HS-5 (cell line): ENCODE data around the gene ZNF804B.
"Not testable (repeated sequence)": the region's sequence is repeated elsewhere in the genome, so short reads cannot be mapped to it uniquely, and the experiment has no call there.

Experiments used
- DNase-seq: peaks from one replicate; pipeline ENCODE4 v3.0.0-alpha.2; 2012; ENCODE audit warnings: low read depth

Gene ZNF804B

DNA sequence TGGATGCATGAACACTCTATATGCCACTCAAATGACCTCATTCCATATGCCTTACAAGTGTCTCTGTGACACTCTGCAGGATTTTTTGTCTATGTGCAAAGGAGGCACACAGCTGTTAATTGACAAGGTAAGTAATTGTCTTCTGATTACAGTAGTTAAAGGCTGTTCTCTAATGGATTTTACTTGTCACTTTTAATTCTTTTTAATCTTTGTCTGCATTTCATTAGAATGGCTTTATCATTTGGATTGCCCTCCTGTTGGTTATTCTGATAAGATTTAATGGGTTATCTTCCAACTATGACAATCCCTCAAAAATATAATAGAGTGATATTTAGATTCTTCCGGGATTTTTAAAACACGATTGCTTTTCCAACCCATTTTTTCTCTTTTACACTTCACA is 326.1 kb downstream of the ZNF804B start:
- no peak for DNase-seq

DNA sequence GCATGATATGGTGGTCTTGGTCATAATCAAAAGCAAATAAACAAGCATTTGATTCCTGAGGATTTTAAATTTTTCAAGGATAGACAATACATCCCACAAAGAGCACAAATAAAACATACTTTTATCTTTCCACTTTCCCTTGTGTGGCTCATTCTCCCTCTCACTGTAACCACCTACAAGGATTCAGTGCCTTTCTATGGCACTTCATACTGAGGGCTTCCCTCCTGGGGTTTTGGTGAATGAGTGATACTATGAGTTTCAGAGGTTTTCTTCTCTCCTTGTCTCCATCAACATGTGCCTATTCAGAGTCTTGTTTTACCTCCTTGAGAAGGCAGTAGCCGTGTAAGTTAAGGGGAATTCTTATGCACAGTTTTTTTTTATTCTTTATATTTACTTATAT is 332.1 kb downstream of the ZNF804B start:
- no peak for DNase-seq

DNA sequence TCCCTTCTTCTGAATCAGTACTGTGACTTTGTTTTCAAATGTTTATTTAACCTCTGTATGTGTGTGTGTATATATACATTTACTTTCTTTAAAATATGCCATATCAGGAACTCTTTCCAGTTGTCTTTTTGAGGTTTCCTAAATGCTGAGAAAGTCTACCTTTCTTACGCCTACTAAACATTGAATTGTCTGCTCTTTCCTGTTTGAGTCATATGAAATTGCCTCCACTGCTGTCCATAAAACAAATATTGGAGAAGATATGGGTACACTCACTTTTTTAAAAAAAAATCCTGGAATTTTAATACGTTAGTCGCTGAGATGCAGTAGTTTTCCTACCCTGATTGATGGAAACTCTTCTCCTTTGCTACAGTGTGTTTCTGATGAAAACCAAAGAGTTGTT is 334.8 kb downstream of the ZNF804B start:
- no peak for DNase-seq

DNA sequence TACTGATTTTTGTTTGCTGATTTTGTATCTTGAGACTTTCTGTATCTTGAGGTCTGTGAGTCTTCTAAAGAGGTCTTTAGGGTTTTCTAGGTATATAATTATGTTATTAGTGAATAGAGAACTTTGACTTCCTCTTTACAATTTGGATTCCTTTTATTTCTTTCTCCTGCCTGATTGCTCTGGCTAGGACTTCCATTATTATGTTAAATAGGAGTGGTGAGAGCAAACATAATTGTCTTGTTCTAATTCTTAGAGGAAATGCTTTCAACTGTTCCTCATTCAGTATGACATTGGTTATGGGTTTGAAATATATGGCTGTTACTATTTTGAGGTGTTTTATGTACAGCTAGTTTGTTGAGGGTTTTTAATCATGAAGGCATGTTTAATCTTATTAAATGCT is 344.1 kb downstream of the ZNF804B start:
- no peak for DNase-seq

DNA sequence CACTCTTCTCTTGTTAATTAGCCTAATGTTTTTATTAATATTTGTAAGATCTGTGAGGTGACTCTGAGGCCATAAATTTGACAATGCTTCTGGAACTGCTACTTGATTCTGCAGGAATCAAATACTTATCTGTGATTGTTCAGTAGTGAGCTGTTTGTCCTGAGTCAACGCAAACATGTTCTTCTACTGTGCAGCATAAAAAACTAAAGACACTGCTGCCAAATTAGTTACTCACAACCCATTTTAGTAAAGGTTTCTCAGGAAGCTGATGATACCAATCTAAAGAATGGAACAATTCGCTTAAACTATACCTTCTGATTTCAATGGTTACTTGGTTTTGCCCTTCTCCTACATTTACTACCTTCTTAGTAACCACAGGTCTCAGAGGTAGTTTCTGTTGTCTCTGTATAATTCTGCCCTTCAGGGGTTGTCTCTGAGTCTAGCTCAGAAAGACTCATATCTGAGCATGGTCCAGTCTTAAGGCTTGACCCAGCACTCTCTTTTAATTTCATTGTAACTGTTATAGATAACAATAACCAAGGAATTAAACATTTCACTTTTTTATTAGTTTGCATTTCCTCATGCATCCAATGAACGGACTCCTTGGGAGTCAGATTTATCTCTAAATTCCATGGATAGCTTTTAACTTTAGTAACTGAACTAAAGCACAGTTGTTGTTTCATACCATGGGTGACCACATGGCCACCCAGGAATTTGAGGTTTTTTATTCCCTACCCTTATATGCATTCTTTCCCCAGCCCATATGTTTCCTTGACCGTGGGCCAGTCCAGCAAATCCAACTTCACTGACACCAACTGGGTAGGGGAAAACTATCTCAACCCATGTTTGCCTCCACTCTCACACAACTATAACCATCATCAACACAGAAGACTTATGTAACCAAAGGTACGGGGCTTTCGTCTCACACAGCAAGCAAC is 345.5 kb downstream of the ZNF804B start:
- DNase-seq: peak; percentile 11

DNA sequence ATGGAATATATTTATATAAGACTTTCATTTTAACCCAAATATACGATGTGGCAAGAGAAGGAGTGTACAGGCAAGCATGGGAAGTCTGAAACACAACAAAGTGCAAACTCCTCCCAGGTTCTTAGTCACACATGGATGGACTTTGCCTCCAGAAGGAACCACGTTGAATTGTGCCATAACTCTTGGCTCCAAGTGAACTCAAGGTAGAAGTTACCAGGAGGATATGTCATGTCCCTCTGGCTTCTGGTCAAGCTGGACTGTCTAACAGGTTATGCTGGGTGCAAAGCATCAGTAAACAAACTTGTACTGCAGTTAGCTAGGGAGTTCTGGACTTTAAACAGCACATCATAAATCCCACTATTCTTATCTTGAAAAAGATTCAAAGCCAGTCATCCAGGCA is 364.4 kb downstream of the ZNF804B start:
- no peak for DNase-seq

DNA sequence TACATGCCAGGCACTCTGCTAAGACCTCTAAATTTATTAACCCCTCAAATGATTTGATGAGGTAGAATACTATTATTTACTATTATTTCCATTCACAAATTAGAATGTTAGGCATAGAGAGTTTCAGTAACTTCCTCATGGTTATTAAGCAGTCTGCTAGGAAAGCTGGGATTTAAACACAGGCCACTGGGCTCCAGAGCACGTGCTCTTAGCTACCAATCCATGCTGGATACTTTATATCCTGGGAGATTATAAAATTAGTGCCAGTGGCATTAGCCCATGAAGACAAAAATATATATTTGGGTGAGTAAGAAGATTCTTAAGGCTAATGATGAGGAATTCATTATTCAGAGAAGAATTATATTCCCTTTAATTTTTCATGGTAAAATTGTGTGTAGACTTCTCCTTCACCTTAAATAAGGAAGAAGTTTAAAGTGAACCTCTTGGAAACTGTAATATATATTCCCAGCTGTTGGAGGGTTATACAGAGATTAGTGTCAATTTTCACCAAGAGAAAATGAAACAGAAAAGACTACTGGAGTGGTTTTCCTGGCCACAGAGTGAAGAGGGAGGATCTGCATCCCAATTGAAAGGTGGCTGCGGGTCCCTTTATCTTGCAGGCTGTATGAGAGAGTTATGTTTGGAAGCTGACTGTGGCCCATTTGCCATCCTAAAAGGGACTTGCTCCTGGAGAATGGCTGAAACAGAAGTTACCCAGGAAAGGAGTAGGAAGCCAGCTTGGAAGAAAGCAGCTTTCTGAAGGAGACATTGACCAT is 370.3 kb downstream of the ZNF804B start:
- no peak for DNase-seq

DNA sequence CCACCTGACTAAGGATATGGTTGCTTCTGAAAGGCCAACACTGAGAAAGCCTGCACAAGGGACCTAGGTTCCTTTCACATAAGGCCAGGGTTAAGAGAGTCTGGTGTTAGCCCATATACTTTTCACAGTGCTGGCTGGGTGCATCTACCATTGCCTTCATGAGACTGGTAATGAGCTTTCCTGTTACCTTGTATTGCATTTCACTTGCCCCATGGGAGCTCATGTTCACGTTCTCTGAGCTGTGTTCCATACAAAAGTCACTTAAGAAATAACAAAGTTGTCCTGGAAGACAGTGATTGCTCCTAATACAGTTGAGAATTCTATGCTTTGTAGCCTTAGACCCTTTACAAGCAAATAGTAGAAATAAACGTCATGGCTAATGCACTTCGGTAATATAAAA is 373.9 kb downstream of the ZNF804B start:
- DNase-seq: no peak

DNA sequence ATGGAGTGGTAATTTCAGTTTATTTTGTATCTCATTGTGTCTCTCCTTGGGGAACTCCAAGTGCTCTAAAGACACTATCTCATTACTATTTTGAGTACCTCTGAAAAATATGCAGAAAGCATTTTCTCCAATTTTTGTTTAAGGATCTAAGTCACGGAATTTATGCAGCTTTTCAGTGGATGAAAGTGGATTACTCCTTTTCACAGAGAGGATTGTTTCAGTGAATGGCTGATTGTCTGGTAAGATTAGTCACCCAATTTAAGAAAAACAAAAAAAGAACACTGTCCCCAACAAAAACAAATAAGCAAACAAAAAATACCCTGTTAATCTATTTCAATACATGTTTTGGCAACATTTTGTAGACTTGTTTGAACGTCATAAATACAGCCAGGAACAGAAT is 374.3 kb downstream of the ZNF804B start:
- no peak for DNase-seq

DNA sequence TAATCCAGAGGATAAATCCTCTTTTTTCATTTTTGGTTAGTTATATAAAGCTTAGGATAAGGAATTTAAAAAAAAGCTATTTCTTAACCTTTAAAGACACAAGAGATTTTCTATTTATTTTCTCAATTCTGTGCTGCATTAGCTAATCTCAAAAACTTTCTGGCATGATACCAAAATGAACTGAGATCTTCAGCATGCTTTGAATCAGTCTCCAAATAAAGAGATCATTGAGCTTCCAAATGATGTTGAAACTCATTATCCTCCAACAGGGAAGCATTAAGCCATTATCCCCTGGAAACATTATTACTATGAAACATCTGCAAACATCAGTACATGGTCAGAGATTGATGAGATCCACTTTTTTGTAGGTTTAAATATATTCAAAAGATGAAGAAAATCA is 386.3 kb downstream of the ZNF804B start:
- DNase-seq: no peak

DNA sequence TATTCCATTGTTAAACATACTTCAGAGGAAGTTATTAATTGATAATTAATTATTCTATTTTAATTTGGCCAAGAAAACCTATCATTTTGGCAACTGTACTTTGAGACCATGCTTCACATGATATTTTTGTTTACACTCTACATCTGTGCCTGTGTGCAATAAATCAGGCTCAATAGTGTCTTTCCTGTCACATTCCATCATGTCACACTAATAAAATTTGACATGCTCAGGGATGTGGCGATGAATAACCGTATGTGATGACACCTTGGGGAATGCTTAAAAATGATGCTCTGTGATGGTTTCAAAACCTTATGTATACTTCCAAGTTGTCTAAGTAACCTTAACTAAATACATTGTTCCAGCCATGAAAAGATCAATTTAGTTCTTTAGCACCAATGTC is 400.6 kb downstream of the ZNF804B start:
- no peak for DNase-seq

DNA sequence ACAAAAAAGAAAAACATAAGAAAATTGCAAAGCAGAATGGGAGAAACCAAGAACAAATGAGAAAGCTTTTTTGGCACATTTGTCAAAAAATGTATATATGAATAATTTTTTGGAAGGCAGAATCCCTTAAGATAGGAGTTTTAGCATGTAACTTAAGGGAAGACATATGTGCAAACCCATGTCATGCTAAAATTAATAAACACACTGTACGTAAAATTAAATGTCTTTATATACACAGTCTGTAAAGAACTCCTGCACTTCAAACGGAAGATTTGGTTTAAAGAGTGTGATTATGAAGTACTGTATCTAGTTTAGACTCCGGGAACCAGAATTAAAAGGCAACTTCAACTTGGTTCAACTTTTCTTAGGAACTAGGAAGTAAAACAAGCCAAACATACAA is 405.9 kb downstream of the ZNF804B start:
- DNase-seq: no peak

DNA sequence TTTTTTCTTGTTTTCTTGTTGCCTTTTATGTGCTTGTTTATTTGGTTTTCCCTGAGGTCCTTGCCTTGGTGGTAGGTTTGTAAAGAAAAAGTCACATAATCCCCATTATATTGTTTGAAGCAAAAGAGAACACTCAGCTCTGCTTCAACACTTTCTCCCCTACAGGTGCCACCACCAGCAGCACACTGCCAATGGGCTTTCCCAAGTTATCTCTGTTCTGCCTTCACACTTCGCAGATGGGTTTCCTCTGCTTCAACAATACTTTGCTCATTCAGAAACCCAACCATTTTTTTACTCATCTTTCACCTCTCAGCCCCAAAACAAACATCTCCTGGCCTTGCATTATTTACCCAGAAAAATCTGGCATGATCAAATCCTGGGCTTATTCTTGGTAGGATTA is 411.1 kb downstream of the ZNF804B start:
- DNase-seq: no peak

DNA sequence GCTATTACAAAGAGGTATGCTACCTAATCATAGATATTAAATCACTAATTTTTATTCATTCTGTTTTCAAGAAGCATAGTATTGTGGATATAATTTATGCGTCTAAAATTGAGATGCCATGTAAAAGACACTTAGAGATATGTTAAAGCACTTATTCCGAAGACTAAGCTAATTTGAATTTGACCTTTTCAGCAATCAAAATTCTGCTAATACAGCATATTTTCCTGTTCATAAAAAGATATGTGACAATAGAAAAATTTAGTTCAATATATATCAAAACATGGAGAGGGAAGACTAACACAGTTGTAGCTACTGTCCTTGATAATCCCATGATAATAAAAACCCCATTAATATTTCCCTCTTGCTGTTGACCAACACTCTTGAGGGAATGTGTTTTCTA is 422.6 kb downstream of the ZNF804B start:
- DNase-seq: no peak

DNA sequence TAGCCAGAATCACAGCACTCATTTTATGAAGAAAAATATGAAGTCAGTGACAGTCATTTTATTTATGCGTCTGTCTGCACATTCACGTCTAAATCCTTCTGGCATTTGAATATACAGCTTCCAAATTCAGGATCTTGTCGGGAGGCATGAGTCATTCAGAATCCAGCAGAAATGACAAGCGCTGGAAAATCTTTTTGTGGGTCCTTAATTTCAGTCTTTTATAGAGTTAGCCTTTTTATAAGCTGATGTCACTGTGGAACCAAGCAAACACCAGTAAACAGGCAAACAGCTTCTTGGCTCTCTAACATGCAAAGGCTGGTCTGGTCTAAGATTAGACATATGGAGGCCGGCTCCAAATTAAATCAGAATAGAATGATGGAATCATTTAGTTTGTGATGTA is 424.2 kb downstream of the ZNF804B start:
- no peak for DNase-seq

DNA sequence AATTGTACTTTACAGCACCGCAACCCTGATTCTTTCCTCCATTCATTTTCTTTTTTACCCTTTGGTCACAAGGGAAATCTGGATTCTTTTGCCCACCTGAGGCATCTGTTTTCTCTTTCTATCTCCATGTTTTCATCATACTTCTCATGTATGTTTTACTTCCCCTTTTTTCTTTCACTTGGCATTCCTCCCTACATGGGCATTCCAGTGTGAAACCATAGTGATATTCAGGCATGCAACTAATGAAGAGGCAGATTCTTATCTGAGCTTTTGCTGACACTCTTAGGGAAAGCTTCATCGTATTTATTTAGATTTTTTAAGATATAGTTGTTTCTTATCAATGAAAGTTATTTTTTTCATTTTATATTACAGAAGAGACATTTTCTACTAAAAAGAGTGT is 441.3 kb downstream of the ZNF804B start:
- no peak for DNase-seq

DNA sequence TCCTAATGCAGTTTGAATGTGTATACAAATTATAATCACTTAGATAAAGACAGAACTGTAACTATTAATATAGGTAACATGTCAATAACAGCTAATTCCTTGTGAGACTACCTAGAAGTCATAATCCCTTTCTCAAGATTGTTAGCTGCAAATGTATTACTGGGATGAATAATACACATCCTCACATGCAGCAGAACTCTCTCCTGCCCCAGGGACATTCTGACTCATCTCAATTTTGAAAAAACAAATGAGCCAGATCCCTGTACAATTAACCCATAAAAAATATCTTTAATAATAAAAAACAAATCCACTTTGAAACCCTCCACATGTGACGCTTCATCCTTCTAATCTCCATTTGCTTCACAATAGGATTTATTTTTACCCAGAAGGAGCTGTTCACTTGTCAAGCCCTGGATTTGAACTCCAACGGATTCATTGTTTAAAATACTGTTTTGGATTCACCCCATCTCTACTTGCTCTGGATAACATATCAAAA is 464.4 kb downstream of the ZNF804B start:
- DNase-seq: no peak

DNA sequence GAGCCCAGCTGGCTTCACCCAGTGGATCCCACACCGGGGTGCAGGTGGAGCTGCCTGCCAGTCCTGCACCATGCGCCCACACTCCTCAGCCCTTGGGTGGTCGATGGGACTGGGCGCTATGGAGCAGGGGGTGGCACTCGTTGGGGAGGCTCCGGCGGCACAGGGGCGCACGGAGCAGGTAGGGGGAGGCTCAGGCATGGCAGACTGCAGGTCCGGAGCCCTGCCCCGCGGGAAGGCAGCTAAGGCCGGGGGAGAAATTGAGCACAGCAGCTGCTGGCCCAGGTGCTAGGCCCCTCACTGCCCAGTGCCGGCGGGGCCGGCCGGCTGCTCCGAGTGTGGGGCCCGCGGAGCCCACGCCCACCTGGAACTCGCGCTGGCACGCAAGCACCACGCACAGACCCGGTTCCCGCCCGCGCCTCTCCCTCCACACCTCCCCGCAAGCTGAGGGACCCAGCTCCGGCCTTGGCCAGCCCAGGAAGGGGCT is 469.2 kb downstream of the ZNF804B start:
- DNase-seq: not testable (repeated sequence)

DNA sequence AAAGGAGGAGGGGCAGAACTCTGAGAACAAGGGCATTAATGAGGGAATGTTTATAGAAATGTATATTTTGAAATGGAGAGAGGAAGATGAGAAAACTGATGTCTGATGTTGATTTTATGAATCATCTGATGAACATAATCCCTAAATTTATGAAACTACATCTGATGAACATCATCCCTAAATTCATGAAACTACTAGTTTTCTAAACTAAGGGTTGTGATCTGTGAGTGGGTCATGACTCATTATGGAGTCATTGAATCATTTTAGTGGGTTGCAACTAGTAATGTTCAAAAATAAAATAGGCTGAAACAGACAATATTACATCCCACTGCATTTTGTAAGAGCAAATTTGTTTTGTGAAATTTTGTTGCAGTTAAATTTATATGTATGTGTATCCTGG is 478.7 kb downstream of the ZNF804B start:
- DNase-seq: peak; percentile 62

DNA sequence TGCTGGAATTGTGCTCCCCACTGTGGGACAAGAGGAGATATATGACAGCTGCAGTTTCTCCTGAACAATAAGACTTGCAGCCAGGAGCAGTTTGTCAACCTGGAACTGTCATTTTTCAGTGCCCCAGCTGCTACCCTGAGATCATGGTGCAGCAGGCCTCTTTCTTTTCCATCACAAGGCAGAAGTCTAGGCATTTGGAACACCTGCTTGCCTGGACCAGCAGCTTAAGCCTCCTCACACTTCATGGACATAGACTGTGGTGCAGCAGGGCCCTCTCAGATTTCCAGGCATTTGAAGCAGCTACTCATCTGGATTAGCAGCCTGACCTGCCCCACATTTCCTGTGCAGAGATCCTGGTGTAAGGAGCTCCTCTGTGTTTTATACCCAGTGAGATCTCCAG is 486.7 kb downstream of the ZNF804B start:
- no peak for DNase-seq

DNA sequence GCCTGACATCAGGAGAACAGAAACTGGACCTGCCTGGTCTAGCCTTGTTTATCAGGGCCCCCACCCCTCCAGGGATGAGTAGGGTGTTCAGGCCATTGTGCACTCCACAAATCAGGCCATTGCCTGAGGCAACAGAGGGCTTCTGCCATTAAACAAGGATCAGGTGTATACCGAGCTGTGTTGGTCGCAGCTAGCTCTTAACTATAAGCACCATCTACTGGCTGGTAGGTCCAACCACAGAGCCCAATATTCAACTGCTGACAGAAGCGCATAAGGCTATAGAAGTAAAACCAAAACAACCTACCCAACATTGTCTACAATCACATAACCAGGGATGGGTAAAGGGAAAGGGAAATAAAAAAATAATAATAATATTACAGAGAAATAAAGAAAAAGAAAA is 487.7 kb downstream of the ZNF804B start:
- no peak for DNase-seq

DNA sequence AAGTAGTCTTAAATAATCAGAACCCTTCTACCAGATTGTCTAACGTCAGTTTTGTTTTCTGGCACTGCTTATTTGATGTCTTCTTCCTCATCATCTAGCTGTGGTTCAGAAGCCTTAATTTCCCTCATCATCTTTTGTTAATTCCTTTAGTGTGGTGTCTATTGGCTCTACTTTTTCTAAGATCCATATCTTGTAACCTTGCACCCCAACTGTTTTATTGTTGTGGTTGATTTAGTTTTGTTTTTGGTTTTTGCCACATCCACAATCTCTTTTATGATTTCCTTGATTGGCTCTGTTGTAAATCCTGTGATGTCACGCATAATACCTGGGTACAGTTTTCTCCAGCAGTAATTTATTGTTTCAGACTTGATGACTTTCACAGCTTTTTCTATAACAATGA is 499.6 kb downstream of the ZNF804B start:
- DNase-seq: no peak

DNA sequence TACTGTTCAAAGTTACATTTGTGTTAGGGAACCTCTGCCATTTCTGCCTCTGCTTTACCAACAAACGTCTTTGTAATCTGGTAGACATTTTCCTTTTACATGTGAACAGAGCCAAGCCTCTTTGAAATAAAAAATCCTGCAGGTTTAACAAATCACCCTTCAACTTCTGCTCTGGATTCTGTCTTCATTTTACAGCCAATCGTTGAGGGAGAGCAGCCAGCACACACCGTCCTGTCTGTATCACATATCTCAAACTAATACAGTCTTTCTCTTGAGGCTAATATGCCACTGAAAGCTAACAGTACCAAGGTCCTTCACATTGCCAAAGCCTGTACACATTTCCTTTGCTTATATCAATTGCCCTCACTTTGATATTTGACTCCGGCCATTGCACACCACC is 504.6 kb downstream of the ZNF804B start:
- DNase-seq: no peak
